GM21737 (cell line): ENCODE results near the gene GRK5.
"Not testable (repeated sequence)": the region's sequence is repeated elsewhere in the genome, so short reads cannot be mapped to it uniquely, and the experiment has no call there.

Source experiments
- ATAC-seq: cut with Tn5 transposase; IDR thresholded peaks from one replicate; pipeline ENCODE4 v1.9.1; 2021; ENCODE audit warnings: mild to moderate bottlenecking, moderate library complexity; ENCODE audit not compliant: unreplicated experiment

Gene GRK5

GRCh38 chr10:119451300-119451896, 244.0 kb downstream of the GRK5 start:
- ATAC-seq: no peak

GRCh38 chr10:119452396-119452795, 245.0 kb downstream of the GRK5 start:
- ATAC-seq: no peak

GRCh38 chr10:119453313-119453712, 245.9 kb downstream of the GRK5 start:
- ATAC-seq: no peak

- ATAC-seq: no peak
These were observed 246.9 kb downstream of the GRK5 start for GRCh38 chr10:119454316-119454715.

GRCh38 chr10:119454990-119455389, 247.6 kb downstream of the GRK5 start:
- no peak for ATAC-seq

GRCh38 chr10:119455609-119456434, 248.5 kb downstream of the GRK5 start:
- ATAC-seq: no peak

GRCh38 chr10:119456435-119456810, 249.1 kb downstream of the GRK5 start:
- no peak for ATAC-seq

GRCh38 chr10:119457966-119458766, 250.8 kb downstream of the GRK5 start:
- ATAC-seq: no peak

GRCh38 chr10:119459681-119460340, 252.4 kb downstream of the GRK5 start:
- ATAC-seq: no peak

GRCh38 chr10:119460369-119461195, 253.2 kb downstream of the GRK5 start:
- ATAC-seq: no peak

GRCh38 chr10:119461380-119461779, 254.0 kb downstream of the GRK5 start:
- ATAC-seq: peak; percentile 59

GRCh38 chr10:119461923-119462322, 254.6 kb downstream of the GRK5 start:
- ATAC-seq: no peak

GRCh38 chr10:119462773-119463172, 255.4 kb downstream of the GRK5 start:
- ATAC-seq: no peak

- ATAC-seq: not testable (repeated sequence)
These were observed 255.8 kb downstream of the GRK5 start for GRCh38 chr10:119463195-119463594.

GRCh38 chr10:119465085-119465484, 257.7 kb downstream of the GRK5 start:
- no peak for ATAC-seq

- ATAC-seq: no peak
These were observed 258.7 kb downstream of the GRK5 start for GRCh38 chr10:119466076-119466475.

- no peak for ATAC-seq
These were observed 259.3 kb downstream of the GRK5 start for GRCh38 chr10:119466655-119467054.

GRCh38 chr10:119468542-119469324, 261.4 kb downstream of the GRK5 start:
- no peak for ATAC-seq

GRCh38 chr10:119469325-119469707, 261.9 kb downstream of the GRK5 start:
- ATAC-seq: no peak

- ATAC-seq: no peak
These were observed 262.5 kb downstream of the GRK5 start for GRCh38 chr10:119469846-119470245.
